GM19455 (cell line): ENCODE measurements around the gene RNPS1.
"Not testable (repeated sequence)": the region's sequence is repeated elsewhere in the genome, so short reads cannot be mapped to it uniquely, and the experiment has no call there.

Source experiments
- ATAC-seq: cut with Tn5 transposase; IDR thresholded peaks from one replicate; pipeline ENCODE4 v1.9.1; 2021; ENCODE audit not compliant: unreplicated experiment

Gene RNPS1

DNA sequence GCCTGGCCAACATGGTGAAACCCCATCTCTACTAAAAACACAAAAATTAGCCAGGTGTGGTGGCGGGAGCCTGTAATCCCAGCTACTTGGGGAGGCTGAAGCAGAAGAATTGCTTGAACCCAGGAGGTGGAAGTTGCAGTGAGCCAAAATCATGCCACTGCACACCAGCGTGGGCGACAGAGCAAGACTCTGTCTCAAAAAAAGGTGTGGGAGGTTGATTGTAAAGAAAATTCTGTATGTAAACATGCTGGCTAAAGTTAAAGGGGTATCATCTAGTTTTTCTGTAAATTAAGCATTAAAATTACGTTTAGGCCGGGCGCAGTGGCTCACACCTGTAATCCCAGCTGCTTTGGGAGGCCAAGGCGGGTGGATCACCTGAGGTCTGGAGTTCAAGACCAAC lies 9.4 kb downstream of the RNPS1 start:
- not testable (repeated sequence) for ATAC-seq

DNA sequence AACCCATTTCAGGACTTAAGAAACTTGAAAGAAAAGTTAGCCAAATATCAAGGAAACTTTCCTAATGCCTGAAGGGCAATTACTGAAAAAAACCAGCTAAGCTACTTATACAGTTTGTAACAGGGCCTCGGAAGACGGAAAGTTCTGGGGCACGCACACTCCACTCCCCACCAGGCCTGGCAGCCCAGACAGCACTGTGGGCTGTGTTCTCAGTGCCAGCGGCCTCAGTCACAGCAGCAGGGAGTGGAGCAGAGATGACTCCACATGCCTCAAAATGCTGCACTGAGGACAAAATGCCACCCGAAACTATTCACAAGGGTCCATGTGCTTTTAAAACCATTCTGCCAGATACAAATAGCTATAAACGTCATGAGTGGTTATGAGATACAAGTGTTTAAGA lies 10.2 kb downstream of the RNPS1 start:
- no peak for ATAC-seq

DNA sequence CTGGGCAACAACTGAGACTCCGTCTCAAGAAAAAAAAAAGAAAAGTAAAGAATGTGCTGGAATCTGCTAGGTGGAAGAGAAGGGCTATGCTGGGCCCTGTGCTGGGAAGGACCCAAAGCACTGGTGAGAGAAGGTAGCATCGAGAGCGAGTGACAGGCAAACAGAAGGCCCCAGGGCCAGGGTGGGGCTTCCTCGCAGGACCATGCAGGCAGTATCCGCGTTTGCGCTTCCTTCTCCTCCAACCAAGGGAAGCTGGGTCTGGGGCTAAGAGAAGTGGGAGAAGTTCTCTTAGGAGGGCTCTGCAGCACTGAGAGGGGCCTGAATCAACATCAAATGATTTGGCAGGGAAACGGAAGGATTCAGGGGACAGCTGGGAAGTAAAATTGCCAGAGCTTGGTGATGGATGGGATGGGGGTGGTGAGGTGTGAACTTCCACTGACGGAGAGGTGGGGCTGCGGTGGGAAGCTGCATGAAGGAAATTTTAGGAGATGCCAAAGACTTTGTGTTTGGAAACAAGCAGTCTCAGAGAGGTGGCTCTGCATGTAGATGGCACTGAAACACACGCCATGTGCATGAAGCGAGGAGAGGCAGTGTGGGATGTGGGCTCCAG lies 11.3 kb downstream of the RNPS1 start:
- no peak for ATAC-seq

DNA sequence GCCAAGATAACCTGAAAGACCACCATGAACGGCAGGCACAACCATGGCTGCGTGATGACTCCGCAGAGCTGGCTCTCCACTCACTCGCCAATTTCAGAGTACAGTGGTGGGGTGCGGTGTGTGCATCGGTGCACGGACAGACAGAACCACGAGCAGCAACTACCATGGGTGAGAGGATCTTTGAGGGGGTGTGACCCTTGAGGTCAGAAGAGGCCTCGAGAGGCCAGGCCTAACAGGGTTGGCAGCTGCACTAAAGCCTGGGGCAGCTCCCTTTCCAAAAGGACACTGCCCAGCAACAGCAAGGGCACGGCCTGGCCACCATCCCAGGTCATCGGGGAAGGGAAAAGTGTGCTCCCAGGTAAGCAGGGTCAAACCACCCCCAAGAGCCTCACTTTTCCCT lies 14.6 kb downstream of the RNPS1 start:
- ATAC-seq, result no peak

DNA sequence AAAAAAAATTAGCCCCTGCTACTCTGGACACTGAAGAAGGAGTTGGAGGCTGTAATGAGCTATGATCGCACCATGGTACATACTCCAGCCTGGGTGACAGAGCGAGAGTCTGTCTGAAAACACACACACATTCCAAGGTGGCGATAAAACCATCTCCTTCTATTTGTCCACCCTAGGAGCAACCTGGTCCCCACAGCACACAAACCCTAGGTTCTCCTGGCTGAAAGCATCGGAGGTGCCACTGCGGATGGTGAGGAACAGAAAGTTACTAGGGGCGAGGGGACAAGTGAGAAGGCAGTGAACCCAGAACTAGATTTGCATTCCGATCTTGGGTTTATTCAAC lies 15.1 kb downstream of the RNPS1 start:
- ATAC-seq, result no peak

DNA sequence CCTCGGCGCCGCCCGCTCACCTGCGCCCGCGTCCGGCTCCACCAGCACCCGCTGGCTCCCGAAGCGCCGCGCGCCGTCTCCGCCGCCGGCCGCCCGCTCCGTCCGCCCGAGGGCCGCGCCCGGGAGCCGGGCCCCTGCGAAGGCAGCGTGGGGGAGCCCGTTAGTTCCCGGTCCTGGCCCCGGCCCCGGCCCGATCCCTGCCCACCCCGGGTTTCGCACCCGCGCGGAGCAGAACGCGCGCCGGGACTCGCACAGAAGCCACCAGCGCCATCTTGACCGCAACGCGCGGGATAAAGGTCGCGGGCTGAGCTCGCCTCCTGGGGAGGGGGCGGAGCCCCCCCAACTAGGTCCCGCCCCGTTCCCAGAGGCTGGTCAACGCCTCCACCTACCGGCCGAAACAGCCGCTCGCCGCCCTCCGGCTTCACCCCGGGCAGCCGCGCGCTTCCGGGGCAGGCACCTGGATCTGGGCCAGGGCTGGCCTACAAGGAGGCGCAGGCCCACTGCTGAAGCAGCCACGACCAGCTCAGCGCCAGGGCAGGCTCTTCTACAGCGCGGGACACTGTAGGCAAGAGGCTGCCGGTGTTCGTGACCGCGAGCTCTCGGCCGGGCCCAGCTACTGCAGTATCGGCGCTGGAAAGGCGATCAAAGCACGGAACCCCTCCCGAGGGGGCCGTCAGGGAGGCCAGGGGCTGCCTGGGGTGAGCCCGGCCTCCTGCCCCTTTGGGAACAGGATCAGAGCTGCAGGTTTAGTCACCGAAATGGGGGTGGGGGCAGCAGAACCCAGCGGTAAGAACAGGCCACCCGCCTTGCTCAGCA lies 16.4 kb downstream of the RNPS1 start, which contains the start of gene ECI1:
Gene ECI1, minus strand, starts transcription at position 292 of the 816 bp plus-strand sequence. Its CDS starts 21 bp downstream, at position 271.
- ATAC-seq, result peak; percentile 89

DNA sequence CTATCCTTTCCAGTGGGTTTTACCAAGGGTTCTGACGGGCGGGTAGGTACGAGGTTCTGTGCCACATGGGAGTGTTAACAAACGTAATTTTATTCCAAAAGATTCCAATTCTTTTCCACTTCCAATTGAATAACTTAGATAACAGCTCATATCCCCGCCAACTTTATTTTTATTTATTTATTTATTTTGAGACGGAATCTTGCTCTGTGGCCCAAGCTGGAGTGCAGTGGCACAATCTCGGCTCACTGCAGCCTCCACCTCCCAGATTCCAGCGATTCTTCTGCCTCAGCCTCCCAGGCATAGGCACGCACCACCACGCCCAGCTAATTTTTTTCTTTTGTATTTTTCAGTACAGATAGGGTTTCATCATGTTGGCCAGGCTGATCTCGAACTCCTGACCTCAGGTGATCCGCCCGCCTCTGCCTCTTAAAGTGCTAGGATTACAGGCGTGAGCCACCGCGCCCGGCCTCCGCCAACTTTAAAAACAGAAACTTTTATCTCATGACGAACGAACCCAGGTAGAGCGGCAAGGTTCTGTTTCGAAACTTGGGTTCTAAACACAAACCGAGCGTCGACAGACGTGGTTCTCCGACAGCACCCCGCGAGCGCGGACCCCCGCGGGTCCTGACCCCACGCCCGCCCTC lies 17.2 kb downstream of the RNPS1 start:
- ATAC-seq, result no peak

DNA sequence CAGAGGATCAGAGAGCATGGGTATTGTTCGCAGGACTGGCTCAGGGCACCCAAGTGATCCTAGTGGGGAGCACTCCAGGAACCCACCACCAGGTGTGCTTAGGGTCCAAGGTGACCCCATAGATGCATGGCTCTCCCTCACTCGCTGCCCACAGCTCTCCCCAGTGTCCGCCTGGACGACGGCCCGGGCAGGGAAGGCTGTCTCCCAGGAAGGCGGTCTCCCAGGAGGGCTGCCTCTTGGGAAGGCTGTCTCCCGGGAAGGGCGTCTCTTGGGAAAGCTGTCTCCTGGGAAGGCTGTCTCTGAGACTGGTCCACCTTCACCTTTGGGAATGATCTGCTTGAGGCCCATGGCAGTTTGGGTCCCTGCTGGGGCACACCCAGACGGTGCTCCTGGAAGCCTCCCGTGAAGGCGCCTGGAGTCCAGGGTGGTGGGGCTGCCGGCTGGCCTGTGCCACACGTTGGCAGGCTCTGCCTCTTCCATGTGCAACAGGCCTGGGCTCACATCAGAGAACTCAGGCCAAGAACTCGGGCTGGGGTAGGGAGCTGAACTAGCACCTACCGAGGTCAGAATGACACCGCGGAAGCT lies 21.5 kb downstream of the RNPS1 start:
- ATAC-seq, result no peak

DNA sequence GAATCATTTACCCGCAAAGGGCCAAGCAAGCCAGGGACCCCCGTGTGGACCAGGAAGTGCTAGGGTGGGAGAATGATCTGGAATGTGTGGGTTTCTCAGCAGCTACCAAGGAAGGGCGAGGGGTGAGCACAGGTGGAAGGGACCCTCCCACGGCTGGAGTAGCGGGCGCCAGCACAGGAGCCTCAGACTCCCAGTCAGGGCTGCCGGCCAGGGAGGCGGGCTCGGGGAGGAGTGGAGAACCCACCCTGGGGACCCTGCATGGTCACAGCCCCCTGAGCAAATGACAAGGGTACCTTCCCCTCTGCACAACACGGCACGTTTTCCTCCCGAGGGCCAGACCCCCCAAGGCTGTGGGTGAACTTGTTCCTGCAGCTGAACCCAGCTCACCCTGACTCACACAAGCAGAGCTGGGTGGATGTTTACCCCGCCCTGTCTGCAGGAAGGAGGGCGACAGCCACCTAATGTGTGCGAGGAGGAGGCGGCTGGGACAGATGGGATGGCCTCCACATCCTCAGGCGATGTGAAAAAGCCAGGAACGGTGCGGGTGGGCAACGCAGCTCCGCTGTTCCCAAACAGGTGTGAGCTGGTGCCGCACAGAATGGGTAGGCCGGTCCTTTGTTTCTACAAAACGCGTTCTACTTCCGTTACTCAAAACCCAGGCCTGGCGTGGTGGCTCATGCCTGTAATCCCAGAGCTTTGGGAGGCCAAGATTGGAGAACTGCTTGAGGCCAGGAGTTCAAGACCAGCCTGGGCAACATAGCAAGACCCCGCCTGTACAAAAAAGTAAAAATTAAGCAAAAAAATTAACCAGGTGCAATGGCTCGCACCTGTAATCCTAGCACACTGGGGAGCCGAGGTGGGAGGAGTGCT lies 22.8 kb downstream of the RNPS1 start:
- ATAC-seq, result no peak

DNA sequence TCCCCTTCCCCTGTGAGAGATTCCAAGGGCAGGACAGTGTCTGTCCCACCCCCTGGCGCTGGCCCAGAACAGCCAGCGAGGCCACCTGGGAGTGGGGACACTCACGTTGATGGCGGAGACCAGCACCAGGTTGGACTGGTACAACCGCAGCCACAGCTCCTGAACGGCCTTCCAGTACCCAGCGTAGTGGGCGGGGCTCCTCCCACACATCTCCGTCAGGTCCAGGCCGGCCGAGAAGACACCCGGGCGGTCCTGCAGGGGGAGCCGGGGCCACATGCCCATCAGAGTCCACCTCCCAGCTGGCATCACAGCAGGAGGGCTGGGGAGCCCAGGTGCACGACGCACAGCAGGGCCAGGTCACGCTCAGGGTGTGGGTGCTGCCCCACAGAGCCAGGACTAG lies 23.6 kb downstream of the RNPS1 start:
- no peak for ATAC-seq

DNA sequence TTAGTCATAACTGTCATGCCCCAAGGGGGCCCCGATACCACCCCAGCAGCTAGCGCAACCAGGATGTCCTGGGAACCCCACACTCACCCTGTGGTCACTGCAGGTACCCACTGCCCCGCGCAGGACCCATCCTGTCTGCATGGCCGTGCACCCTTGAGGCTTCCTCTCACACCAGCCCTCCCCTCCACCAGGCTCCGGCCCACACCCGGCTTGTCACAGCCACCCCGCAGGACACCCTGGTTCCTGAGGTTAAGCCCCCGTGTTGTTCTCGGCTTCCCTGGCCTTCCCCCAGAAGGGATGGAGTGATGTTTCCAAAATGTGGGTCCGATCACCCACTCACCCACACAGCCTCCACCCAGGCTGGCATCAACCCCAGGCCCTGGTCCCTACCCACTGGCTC lies 24.1 kb downstream of the RNPS1 start:
- no peak for ATAC-seq

DNA sequence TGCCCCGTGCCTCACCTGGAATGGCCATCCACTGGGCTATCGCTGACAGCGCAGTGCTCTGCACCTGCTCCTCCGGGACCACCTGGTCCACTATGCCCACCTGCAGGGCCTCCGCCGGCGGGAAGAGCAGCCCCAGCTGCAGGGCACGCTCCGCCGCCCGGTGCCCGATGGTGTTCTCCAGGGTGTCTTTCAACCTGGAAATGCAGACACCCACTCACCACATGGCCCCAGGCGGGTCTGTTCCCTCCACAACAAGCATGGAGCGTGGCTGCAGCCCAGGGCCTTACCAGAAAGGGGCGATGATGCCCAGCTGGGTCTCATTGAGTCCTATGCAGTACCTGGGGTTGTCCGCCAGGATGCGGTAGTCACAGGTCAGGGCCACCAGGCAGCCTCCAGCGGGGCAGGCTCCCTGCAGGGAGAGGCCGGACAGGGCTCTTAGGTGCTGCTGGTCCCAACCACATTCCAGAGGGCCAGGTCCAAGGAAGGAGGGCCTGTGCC lies 24.8 kb downstream of the RNPS1 start:
- ATAC-seq, result no peak

DNA sequence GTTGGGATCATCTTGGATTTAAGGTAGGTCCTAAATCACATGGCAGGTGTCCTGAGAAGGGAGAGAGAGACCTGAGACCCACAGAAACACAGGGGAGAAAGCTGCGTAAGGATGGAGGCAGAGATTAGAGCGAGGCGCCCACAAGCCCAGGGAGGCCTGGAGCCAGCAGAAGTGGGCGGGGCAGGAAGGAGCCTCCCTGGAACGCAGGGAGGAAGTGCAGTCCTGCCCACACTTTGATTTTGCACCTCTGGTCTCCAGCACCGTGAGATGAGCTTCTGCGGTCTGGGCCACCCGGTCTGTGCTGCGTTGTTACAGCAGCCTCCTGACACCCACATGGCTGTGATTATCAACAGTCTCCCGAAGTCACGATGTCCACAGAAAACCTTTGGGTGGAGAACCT lies 25.3 kb downstream of the RNPS1 start:
- no peak for ATAC-seq

DNA sequence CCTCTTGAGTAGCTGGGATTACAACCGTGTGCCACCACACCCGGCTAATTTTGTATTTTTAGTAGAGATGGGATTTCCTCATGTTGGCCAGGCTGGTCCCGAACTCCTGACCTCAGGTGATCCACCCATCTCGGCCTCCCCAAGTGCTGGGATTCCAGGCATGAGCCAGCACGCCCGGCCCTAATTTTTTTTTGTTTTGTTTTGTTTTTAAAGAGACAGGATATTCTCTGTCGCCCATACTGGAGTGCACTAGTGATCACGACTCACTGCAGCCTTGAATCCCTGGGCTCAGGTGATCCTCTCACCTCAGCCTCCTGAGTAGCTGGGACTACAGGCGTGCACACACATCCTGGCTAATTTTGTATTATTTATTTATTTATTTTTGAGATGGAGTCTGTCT lies 27.6 kb downstream of the RNPS1 start:
- ATAC-seq, result not testable (repeated sequence)

DNA sequence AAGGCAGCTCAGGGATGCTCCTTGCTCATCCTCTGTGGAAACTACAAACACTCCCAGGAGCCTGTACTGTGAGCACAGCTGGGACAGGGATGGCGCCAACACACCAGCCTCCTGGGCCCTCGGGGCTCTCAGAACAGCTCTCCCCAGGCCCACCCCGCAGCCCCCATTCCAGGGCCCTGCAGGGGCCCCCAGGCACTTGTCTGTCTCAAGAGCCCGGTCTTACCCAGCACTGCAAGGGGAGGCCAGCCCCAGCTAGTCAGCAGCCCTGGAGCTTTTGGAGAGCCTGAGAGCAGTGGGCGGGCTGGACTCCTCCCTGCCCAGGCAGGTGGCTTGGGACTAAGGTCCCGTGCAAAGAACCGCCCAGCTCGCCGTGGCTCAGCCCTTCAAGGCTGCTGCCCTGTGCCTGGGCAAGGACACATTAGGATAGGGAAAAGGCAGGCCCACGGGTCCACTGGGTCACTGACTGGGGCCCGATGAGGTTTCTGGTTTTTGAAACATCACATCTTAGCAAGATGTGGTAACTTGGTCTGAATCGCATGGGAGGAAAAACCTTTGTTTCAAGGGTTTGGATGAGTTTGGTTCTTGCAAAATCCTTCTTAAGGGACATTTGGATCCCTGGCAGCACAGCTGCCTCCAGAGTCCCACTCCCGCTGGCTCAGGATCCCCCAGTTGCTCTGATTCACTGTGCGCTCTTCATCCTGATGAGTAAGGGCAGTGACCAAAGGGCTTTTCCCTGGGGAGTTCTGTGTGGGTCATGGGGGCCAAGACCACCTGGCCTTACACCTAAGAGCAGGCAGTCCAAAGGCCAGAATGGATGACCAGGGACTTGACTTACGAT lies 28.9 kb downstream of the RNPS1 start:
- ATAC-seq, result no peak

DNA sequence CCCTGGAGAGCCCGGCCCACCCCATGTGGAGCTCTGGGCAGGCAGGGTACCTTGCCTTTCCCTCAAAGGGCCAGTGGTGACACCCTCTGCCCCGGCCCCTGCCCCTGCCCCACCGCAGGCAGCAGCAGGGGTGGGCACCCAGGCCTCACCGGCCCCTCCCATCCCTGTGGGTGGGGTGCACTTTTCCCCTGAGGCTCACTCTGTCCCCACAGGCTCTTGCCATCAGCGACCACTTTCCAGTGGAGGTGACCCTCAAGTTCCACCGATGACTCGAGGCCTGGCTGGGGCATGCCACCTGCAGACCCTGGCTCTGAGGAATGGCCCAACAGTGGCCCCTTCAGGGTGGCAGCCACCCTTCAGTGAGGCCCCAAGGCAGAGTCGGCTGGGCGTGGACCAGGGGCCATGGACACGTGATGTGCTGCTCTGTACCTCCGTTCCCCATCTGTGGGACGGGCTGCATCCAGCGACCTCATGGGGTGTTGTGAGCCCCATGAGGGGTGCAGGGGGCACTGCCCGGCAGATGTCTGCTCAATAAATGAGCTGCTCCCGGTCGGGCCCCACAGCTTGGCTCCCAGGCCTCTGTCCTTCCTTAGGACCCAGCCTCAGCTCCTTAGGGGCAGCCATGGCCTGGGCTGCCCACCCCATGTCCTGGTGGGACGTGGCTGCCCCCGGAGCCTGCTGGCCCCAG lies 29.6 kb downstream of the RNPS1 start:
- ATAC-seq, result no peak

DNA sequence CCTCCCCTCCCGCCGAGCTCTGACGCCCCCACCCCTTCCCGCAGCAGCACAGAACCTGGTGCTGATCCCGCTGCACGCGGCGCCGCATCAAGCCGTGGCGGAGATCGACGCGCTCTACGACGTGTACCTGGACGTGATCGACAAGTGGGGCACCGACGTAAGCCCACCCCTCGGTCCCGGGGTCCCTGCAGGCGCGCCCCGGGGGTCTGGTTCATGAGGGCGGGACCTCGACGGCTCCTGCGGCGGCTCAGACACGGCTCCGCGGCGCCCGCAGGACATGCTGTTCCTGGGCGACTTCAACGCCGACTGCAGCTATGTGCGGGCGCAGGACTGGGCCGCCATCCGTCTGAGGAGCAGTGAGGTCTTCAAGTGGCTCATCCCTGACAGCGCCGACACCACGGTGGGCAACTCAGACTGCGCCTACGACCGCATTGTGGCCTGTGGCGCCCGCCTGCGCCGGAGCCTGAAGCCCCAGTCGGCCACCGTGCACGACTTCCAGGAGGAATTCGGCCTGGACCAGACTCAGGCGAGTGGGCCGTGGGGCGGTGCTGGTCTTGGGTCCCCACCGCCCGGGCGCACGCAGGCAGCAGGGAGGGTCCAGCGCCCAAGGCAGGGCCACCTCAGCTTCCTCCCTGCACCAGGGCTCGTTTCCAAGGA lies 30.3 kb downstream of the RNPS1 start:
- ATAC-seq, result no peak

DNA sequence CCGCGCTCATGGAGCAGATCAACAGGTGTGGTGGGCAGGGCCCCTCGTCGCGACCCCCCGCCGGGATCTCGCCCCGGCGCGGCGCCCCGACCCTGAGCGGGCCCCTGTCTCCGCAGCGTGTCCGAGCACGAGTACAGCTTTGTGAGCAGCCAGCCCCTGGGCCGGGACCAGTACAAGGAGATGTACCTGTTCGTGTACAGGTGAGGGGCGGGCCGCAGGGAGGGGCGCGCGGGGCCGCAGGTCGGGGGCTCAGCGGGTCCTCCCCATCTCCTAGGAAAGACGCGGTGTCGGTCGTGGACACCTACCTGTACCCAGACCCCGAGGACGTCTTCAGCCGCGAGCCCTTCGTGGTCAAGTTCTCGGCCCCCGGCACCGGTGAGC lies 30.8 kb downstream of the RNPS1 start:
- no peak for ATAC-seq
